RKO (cell line): Measurements from ENCODE around the gene LCN15.
A peak's percentile ranks its signal among the peaks of the same experiment; 100 is the strongest.

Experiments used
- DNase-seq: peaks from one replicate; pipeline ENCODE4 v3.0.0-alpha.2; 2016; ENCODE audit warnings: low spot score

The LCN15 gene

DNA sequence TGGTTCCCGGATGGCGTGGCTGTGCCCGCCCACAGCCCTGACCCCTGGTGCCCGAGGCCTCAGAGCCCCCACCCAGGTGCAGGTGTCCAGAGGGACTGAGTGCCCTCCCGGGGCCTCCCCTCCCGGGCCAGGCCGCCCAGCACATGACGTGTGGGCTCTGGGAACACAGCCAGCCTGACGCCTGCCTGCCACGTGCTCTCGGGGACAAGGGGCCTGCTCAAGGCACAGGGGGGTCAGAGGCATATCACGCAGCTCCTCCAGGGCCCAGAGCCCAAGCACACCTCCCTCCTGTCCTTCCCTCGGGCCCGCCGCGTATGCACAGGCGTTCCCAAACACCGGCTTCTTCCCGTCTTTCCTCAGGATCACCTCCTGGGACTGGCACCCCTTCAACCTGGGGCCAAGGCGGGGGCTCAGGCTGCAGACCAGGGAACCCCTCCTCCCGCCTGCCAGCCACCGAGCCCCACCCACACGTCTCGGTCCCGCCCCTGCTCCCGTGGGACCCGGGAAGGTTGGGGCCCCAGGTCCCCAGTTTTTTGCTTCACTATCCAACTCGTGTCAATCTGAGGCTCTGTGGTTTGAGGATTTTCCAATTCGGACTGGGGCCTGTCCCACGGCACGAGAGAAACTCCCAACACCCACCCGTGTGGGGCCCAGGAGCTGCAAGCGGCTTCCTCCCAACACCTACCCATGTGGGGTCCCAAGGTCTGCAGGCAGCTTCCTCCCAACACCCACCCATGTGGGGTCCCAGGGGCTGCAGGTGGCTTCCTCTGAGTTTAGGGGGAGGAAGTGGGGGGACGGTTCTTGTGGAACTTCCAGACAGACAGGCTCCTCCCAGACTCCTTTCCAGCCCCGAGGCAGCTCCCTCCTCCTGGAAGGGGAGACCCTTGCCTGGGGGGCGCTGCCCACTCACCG, 23.1 kb downstream of the LCN15 start:
- DNase-seq, result no peak

DNA sequence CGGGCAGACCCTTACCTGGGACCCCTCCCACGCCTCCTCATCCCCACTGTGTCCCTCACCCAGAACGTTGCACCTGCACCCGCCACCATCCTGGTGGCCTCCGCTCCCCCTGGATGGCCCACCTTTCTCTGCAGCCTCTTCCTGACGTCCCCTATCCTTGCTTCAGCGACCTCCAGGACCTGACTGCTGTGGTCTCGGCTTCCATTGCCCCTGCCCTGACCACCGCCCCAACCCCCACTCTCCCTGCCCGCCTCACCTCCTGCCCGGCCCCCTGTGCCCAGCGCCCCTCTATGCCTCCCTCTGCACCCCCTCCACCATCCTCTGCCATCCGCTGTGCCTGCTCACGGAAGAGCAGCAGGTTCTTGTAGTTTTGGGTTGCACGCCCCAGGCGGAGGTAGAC, 23.8 kb downstream of the LCN15 start:
- DNase-seq, result no peak

DNA sequence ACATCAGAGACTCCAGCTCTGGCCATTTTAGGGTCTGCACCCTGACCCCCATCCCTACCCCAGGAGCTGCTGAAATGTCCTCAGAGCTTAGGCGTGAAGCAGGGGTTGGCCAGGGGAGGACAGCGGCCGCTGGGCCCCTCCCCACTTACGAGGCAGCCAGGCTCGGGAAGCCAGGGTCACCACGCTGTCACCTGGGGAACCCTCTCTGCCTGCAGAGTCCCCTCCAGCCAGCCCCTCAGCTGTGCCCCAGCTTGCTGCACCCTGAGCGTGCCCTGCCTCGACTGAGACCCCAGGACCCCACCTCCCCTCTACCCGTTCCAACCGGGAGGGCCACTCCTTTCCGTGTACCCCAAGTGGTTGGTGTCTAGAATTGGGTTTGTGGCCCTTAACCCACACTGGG, 24.2 kb downstream of the LCN15 start:
- DNase-seq, result no peak

DNA sequence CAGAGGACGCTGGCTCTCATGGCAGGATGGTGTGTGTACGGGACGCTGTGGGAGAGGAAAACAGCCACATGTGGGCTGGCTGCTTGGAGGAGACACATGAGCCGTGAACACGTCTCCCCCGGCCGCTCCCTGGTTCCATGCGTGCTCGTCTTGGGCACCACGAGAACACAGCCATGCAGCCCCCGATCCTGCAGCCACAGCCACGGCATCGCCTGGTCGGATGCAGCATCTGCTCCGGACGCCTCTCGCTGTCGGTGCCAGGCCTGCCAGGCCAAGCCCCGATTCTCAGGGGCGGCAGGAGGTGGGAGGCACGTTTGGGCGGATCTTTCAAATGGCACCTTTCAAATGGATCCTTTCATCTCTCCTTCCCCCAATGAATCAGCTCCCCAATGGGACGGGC, 24.8 kb downstream of the LCN15 start:
- DNase-seq, result no peak

DNA sequence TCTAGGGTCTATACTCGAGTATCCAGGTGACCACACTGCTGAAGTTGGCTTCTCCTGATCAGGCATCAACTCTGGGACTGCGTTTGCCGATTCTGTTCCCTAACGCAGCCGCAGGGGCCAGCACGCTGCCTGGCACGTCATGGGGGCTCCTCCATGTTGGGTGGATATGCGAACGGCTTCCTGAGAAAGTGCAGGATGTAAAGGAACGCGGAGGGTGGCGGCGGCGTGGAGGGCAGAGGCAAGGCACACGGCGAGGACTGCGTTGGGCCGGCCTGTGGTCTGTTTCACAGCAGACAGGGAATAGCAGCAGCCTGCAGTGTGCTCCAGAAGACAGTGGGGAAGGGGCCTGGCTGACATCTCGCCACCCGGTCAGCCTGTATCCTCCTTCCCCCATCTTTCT, 25.4 kb downstream of the LCN15 start:
- no peak for DNase-seq

DNA sequence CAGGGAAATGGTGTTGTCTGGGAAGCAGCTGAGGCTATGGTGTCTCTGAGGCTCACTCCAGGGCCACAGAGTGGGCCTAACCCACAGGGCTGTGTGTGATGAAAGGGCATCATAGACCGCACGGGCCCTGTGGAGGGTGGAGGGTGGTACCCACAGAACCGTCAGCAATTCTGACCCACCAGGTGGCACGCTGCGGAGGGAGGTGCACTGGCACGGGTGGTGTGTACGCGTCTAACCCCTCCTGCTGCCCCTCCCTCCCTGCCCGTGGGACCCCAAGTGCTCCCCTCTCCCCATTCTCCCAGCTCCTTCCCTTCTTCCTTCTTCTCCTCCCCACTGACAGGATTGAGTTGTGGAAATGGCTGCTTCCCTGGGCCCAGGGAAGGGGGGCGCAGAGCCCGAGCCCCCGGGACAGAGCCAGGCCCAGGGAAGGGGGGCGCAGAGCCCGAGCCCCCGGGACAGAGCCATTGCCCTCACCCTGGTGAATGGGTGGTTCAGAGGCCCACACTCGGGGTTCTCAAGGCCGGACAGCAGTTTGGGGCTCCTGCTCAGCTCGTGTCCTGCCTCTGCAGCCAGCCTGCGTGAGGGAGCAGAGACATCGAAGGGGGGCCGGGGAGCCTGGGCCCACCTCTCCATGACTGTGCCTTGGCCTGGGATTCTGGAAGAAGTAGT, 28.4 kb downstream of the LCN15 start:
- no peak for DNase-seq

DNA sequence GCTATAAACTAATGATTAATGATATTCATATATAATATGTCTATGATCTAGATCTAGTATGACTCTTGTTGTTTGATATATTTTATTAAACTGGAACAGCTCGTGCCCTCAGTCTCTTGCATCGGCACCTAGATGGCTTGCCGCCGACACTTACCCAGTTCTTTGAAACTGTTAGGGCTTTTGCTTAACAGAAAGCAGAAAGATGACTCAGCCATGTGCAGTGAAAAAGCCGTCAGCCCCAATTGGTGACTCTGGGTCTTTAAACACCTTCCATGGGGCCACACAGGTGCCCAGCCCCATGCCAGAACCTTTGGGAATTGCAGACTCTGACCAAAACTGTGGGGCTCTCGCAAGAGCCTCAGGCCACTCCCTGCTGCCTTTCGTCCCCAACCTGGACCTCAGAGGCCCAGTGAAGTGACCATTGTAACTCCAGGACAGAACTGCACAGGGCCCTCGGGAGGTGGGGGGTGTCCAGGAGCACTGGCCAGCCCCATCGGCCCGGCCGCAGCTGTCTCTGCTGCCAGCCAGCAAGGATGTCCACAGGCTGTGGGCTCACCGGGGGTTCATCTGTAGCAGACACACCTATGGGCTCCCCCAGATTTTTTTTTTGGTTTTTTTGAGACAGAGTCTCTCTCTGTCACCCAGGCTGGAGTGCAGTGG, 29.4 kb downstream of the LCN15 start:
- no peak for DNase-seq

DNA sequence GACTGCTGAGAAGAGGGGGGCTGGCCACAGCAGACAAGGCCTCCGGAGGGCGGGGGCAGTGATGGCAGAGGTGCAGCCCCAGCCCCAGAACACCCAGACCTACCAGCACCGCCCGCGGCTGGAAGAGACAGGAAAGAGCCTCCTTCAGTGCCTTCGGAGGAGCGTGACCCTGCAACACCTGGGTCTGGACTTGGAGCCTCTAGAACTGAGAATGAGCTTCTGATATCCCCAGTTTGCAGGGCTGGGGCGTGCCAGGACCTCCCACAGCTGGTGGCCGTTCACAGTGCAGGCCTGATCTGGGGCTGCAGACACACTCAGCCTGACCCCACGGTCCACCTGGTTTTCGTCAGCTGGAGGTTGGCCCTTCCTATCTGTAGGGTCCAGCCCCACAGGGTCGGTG, 30.7 kb downstream of the LCN15 start:
- no peak for DNase-seq

DNA sequence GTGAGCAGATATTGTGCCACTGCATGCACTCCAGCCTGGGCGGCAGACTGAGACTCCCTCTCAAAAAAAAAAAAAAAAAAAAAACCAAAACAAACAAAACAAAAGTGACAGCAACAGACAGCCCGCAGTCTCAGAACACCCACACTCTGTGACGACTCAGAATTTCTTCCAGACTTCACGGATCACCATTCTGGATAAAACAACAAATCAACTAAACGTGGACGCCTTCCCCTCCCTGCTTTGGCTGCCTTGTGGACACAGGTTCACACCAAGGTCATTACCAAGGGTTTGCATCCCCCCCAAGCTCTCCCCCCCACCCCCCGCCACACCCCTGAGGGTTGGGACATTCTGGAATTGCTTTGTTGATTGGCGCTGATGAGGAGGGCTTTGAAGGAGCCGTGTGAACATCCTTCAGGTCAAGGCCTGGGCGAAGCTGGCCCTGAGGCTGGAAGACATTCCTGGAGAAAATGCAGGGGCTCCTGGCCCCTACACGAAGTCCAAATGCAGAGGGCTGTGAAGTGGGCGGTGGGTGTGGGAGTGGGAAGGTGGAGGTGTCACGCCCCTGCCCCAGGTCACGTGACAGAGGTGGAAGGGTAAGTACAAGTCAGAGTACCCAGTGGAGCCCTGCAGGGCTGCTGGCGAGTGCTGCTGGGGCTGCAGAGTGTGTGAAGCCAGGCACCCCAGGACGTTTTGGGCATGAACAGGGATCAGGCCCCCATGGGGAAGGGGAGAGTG, 31.7 kb downstream of the LCN15 start:
- DNase-seq, result no peak

DNA sequence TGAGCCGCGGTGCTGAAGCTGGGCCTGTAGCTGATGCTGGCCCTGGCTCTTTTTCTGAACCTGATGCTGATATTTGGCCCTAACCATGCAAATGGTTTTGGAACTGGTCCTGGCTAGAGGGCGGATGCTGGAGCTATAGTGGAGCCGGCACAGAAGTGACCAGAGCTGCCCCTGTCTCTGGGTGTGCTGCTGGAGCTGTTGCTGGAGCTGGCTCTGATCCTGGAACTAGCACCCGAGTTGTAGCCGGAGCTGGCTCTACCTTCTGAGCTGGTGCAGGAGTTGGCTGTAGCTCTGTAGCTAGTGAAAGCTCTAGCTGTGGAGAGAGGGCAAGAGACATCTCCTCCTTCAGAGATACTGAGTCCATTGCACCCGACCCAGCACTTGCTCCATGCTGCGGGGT, 34.4 kb downstream of the LCN15 start:
- DNase-seq, result no peak

DNA sequence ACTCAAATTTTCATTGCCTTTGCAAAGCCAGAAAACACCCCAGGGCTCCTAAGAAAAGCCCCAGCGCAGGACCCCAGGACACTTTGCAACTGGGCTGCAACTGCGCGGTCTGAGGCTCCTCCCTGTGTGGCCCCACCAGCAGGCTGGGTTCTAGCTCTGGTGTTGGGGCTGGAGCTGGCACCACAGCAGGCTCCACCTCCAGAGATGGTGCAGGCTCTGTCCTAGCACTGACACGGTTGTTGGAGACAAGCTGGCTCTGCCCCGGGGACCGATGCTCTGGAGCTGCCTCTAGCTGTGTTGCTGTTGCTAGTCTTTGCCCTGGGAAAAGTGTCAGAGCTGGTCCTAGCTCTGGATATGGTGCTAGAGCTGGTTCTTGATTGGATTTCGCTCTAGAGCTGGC, 35.2 kb downstream of the LCN15 start:
- DNase-seq, result no peak

DNA sequence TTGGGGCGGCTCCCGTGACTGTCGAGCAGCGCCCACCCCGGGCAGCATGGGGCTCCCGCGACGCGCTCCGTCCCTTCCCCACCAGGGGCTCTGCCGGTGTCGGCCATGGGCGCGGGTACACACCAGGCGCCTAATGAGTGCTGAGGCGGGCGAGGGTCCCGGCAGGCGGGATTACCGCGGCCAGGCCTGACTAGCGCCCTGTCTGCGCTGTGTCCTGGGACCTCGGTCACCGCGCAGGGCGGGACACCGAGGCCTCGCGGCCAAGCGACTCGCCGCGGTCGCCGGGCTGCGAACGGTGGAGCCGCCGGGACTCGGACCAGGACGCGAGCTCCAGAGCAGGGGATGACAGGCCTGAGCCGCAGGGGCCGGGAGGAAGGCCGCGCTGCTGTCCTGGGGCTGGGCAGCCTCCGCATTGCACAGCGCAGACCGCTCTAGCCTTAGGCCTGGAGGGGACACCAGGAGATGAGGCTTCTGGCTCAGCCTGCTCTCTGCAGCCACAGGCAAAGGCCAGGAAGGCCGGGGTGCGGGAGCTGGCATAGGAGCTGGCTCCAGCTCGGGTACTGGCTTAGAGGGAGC, 35.7 kb downstream of the LCN15 start:
- peak; percentile 74 for DNase-seq

DNA sequence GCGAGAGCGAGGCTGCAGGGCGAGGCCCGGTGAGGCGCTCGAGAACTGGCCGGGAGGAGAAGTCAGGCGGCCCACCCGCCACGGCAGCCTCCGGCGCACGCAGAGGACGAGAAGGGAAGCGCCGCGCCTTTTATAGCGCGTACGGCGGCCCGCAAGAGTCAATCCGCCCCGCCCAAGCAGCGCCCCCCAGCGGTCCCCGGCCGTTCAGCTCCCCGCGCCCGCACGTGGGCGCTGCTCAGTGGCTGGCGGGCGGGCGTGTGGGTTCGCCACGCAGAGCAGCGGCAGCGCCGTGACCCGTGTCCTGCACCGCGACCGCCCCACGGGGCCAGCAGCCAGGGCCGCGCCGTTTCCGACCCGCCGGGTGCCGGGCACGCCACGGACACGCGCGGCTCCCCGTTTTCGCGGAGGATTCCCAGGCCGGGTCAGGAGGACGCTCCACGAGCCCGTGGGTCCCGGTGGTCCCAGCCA, 36.2 kb downstream of the LCN15 start:
- DNase-seq, result peak; percentile 94

DNA sequence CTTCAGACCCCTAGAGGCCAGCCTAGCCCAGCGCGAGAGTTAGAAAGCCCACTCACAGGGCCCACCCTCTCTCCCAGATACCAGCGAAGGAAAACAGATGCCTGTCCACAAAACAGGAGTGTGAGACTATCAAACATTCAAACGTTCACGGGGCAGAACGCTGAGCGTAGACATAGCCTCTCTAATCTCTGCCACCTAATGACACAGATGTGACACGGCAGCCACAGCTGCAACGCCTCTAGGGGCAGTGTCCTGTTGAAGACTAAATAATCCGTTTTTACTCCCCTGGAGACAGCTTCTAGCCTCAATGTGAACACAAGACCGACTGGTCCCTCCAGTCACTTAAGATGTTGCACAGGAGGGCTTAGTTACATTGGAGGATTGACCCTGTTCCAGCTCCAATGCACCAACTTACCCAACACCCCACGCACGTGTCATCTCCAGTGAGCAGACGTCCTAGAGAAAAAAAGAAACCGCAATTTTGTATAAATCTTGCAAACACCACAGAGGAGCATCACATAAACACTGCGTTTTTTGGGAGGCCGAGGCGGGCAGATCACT, 37.6 kb downstream of the LCN15 start:
- DNase-seq, result peak; percentile 90

DNA sequence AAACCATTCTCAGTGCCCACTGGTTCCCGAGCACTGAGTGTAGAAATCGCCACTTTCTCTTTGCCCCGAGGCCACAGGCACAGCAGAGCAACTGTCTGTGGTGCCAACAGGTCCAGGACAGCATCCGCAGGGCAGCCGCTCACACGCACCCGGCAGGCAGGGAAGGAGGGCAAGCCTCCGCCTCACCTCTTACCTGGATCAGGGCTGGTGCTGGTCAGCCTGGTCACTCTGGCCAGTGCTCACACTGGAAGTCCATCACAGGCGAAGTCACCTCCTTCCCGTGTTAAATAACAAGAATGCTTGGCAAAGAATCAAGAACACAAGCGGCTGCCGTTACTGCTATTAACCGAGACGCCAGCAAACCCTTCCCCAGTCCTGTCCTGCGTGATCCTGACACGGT, 38.2 kb downstream of the LCN15 start:
- no peak for DNase-seq

DNA sequence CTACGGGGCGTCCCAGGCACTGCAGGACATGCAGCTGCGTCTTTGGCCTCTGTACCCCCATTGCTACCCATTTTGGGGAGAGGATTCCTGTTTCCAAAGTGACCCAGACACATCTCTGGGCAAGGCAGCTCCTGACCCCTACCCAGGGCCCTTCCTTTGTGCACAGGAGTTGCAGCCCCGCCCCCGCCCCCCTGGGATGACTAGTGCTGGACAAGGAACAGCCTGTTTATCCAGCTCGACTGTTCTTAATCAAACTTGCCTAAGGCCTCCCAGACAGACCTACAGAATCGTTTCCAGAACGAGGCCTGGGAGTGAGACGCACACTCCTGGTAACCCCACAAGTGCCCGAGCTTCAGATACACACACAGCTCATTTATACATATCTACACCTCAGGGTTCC, 38.7 kb downstream of the LCN15 start:
- DNase-seq, result peak; percentile 83

DNA sequence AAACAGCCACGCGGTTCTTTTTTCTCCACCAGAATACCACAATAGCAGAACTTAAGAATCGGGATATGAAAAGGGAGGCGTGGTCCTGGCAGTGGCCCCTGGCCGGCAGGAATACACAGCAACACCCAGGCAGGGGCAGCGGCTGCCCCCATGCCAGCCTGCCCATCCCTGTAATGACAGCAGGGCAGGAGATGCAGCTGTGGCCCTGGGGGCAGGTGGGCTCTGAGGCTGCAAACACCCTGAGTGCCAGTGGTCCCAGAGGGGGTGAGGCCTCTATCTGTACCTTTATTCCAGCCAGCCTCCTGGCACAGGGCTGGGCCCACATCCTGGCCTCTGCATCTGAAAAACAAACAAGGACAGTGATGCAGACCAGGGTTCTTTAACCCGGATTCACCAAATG, 39.5 kb downstream of the LCN15 start:
- no peak for DNase-seq

DNA sequence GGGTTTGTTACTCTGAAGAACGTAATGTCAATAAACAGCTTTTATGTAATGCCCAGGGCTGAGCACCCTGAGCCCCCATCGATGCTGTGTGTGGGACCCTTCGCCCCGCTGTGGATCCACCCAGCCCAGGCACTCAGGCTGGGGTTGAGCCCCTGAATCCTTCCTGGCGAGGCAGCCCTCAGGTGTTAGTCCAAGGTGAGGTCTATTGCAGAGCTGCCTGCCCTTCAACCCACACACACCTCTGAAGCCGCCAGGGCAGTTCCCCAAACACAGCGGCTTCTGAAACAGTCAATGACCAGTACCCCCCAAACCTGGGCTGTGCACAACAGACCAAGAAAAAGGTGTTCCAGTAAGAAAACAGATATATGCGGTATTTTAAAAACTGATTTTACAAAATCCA, 40.3 kb downstream of the LCN15 start:
- DNase-seq, result no peak

DNA sequence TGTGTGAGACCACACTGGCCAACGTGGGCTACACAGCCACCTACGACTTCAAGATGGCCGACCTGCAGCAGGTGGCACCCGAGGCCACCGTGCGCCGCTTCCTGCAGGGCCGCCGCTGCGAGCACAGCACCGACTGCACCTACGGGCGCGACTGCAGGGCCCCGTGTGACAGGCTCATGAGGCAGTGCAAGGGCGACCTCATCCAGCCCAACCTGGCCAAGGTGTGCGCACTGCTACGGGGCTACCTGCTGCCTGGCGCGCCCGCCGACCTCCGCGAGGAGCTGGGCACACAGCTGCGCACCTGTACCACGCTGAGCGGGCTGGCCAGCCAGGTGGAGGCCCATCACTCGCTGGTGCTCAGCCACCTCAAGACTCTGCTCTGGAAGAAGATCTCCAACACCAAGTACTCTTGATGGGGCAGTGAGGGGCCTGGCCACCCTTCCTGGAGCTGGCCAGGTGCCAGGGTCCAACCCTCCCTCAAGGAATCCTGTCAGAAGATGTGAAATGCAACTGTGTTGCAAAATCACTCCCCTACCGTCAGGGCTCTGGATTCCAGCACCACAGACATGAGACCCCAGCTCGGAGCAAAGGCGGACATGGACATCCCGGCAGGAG, 40.8 kb downstream of the LCN15 start:
- DNase-seq, result no peak

DNA sequence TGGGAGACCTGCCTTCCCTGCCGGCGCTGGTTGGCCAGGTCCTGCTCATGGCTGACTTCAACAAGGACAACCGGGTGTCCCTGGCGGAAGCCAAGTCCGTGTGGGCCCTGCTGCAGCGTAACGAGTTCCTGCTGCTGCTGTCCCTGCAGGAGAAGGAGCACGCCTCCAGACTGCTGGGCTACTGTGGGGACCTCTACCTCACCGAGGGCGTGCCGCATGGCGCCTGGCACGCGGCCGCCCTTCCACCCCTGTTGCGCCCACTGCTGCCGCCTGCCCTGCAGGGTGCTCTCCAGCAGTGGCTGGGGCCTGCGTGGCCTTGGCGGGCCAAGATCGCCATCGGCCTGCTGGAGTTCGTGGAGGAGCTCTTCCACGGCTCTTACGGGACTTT, 41.4 kb downstream of the LCN15 start:
- no peak for DNase-seq
